ENCODE results near the gene PRKAR1A. TPM values are rescaled to one million over a fixed set of nuclear protein-coding genes. Genes with fewer than 3 reads are reported as not detected.

The PRKAR1A gene
- total RNA-seq, 1 donor, result 267 TPM

DNA sequence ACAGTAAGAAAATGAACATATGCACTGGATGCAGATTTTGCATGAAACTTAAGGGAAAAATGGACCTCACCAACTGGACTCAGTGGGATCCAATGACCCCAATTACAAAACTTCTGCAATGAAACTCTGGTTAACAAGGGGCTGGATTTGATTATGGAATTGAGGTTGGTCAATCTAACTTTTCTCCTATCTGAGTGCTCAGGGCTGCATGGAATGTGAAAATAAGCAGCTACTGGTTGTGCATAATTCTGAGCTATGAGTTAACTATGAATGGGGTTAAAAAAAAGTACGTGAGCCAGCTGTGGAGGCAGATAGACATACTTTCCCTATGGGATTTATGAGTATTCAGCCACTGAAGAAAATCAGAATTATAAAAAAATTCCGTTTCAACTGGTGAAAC is 79.8 kb downstream of the PRKAR1A start:
- peak; percentile 39 for DNase-seq (ENCODE audit: low read depth)
- no peak overlapping the region for H3K4me3 ChIP-seq (ENCODE audit: low read depth, low read length)
- TF ChIP-seq, protein P1, sequence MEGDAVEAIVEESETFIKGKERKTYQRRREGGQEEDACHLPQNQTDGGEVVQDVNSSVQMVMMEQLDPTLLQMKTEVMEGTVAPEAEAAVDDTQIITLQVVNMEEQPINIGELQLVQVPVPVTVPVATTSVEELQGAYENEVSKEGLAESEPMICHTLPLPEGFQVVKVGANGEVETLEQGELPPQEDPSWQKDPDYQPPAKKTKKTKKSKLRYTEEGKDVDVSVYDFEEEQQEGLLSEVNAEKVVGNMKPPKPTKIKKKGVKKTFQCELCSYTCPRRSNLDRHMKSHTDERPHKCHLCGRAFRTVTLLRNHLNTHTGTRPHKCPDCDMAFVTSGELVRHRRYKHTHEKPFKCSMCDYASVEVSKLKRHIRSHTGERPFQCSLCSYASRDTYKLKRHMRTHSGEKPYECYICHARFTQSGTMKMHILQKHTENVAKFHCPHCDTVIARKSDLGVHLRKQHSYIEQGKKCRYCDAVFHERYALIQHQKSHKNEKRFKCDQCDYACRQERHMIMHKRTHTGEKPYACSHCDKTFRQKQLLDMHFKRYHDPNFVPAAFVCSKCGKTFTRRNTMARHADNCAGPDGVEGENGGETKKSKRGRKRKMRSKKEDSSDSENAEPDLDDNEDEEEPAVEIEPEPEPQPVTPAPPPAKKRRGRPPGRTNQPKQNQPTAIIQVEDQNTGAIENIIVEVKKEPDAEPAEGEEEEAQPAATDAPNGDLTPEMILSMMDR (IDR thresholded peaks at IDR 0.05; ENCODE audit: insufficient read depth, low read length), result no peak

DNA sequence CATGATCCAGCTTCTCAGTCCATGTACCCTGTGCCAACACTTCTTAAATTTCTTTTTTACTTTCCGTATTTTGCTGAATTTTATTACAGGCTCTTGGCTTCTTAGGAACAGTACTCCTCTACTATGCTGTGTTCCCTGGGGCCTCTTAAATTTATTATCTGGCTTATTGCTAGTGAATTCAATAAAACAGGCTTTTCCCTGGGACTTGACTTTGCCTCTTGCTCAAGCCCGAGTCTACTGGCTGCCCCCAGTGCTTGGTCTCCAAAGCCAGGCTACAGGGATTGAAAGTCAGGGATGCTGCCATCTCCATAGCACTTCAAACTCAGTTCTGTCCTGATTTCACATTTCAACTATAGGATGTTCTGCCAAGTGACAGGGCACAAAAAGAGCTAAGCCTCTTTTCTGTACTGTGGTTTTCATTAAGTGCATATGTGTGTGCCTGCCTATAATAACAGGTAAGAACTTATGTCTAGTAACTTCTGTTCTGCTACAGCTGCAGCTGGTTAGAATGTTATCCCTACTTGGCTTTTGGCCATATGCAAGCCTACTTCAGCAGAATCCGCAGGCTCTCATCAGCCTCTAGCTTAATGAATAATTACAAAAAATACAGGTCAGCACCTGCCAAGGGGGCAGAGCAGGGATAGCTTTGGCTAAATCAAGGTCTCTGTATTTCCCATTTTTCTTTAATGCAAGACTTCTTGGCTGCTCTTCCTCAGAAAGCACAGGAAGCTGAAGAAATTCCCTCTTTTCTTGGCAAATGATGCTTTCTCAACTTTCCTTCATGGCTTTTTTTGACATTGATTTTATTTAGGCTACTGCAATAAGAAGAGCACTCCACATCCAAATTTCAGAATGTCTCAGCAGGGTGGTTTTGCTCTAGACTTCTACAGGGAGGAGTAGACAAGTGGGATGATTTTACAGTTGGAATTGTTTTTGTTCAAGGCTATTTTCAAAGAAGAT is 80.7 kb downstream of the PRKAR1A start:
- peak; percentile 86 for DNase-seq (ENCODE audit: low read depth)
- TF ChIP-seq, protein P1 (IDR thresholded peaks at IDR 0.05; ENCODE audit: insufficient read depth, low read length), result no peak
- H3K4me3 ChIP-seq (ENCODE audit: low read depth, low read length), result no peak overlapping the region

DNA sequence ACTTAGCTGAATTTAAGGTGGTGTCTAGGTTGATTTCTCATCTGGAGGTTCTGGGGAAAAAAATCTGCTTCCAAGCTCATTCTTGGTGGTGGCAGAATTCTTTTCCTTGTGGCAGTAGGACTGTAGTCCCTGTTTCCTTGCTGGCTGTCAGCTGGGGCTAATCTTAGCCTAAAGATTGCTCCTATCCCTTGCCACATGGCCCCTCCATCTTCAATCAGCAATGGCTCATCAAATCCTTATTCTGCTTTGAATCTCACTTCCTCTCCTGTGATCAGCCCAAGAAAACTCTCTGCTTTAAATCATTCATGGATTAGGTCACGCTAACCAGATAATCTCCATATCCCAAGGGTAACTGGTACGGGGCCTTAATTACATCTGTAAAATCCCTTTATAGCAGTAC is 82.3 kb downstream of the PRKAR1A start:
- no peak for DNase-seq (ENCODE audit: low read depth)
- TF ChIP-seq, protein P1 (IDR thresholded peaks at IDR 0.05; ENCODE audit: insufficient read depth, low read length), result no peak
- no peak overlapping the region for H3K4me3 ChIP-seq (ENCODE audit: low read depth, low read length)

DNA sequence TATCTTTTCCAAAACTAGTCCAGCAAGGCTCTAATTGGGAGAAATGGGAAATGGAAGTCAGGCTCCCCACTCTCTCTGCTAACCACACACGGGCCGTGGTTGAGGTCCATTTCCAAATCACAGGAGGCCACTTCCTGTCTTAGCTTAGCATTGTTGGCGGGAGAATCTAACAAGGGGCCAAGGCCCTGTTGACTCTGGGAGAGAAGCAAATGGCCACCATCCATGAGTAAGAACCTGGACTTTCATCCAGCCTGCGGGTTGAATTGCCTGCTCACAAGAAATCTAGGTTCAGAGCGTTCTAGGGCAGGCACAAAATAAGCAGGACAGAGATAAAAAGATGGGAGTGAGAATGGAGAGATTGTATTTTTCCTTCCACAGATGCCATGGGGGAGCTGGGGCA is 83.3 kb downstream of the PRKAR1A start:
- TF ChIP-seq, protein P1 (IDR thresholded peaks at IDR 0.05; ENCODE audit: insufficient read depth, low read length), result no peak
- peak; percentile 80 for DNase-seq (ENCODE audit: low read depth)

DNA sequence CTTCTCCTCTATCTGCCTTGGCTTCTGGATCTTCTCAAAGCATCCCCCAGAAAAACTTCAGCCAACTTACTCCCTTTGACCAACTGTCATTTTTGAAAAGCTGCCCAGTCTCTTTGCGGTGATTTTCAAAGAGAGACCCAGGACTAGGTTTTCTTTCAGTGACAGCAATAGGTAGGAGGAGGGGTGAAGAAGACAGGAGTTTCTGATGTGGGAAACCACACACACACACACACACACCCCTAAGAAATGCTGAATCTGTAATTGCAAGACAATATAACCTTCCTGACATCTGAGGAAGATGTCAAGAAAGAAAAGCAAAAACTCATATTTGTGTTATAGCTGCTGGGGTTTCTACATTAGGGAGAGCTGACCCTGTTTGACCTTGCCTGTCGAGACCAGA is 83.8 kb downstream of the PRKAR1A start:
- H3K4me3 ChIP-seq (ENCODE audit: low read depth, low read length), result no peak overlapping the region
- TF ChIP-seq, protein P1 (IDR thresholded peaks at IDR 0.05; ENCODE audit: insufficient read depth, low read length), result no peak
- DNase-seq (ENCODE audit: low read depth), result no peak

More for the DNA sequence above, 83.3 kb downstream of the PRKAR1A start:
- no peak overlapping the region for H3K4me3 ChIP-seq (ENCODE audit: low read depth, low read length)

DNA sequence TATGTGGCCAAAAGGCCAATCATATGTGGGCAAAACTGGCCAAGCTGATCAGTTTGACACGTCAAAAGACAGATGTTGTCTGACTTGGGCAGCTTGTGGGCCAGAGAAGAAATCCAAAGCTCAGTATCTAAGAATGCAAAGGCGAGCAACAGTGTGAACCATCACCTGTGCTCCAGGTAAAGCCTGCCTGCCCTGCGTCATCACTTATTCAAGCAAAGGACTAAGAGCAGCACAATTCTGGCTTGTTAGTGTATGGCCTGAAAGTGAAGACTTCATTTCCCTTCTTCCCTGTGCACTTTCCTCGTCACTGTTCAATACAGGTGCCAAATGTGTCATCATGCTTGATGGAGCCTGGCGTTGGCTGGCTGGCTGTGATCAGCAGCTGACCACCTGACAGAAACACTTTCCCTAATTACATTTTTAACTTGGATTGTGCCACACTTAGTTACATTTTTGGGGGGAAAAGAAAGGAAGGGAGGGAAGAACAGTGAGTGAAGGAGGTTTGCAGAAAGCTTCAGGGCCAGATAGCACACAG is 84.2 kb downstream of the PRKAR1A start:
- no peak overlapping the region for H3K4me3 ChIP-seq (ENCODE audit: low read depth, low read length)
- TF ChIP-seq, protein P1 (IDR thresholded peaks at IDR 0.05; ENCODE audit: insufficient read depth, low read length), result no peak
- DNase-seq (ENCODE audit: low read depth), result no peak

Measured in fibroblast of the aortic adventitia (primary cell).